ENCODE results near the gene STK38L.
"Not testable (repeated sequence)": the region's sequence is repeated elsewhere in the genome, so short reads cannot be mapped to it uniquely, and the experiment has no call there.

The STK38L gene

GRCh38 chr12:27229367-27229766 is 14.7 kb upstream of the STK38L start:
- no peak for DNase-seq

- DNase-seq = not testable (repeated sequence)
These were observed 12.7 kb upstream of the STK38L start for GRCh38 chr12:27231374-27231773.

- DNase-seq = no peak
These were observed 10.3 kb upstream of the STK38L start for GRCh38 chr12:27233814-27234213.

GRCh38 chr12:27236498-27236897 is 7.6 kb upstream of the STK38L start:
- DNase-seq = no peak

- no peak for DNase-seq
These were observed 6.0 kb upstream of the STK38L start for GRCh38 chr12:27237790-27238771.

GRCh38 chr12:27243006-27243405 is 1.1 kb upstream of the STK38L start:
- no peak for DNase-seq

- no peak for DNase-seq
These were observed 803 bp downstream of the STK38L start for GRCh38 chr12:27244689-27245488.

GRCh38 chr12:27246141-27246540 is 2.1 kb downstream of the STK38L start:
- DNase-seq = no peak

- DNase-seq = no peak
These were observed 2.7 kb downstream of the STK38L start for GRCh38 chr12:27246774-27247173.

GRCh38 chr12:27252934-27253333 is 8.8 kb downstream of the STK38L start:
- DNase-seq = no peak

- no peak for DNase-seq
These were observed 9.3 kb downstream of the STK38L start for GRCh38 chr12:27253347-27253746.

GRCh38 chr12:27255806-27256205 is 11.7 kb downstream of the STK38L start:
- no peak for DNase-seq

- no peak for DNase-seq
These were observed 13.2 kb downstream of the STK38L start for GRCh38 chr12:27257104-27257843.

- DNase-seq = peak; percentile 34
These were observed 16.7 kb downstream of the STK38L start for GRCh38 chr12:27260746-27261145.

GRCh38 chr12:27261866-27262265 is 17.8 kb downstream of the STK38L start:
- no peak for DNase-seq

GRCh38 chr12:27270148-27270547 is 26.1 kb downstream of the STK38L start:
- DNase-seq = no peak

- no peak for DNase-seq
These were observed 27.1 kb downstream of the STK38L start for GRCh38 chr12:27271206-27271605.

- no peak for DNase-seq
These were observed 28.4 kb downstream of the STK38L start for GRCh38 chr12:27272373-27273028.

GRCh38 chr12:27273114-27273513 is 29.0 kb downstream of the STK38L start:
- no peak for DNase-seq

- DNase-seq = no peak
These were observed 30.6 kb downstream of the STK38L start for GRCh38 chr12:27274706-27275105.

- no peak for DNase-seq
These were observed 32.2 kb downstream of the STK38L start for GRCh38 chr12:27276275-27276674.

GRCh38 chr12:27277846-27278260 is 33.8 kb downstream of the STK38L start:
- no peak for DNase-seq

- no peak for DNase-seq
These were observed 35.7 kb downstream of the STK38L start for GRCh38 chr12:27279826-27280225.

Data from NCI-H446 treated with DMSO at 0.1 percent for 48 hours (cell line).